Measurements from ENCODE around the gene SOX5. TPM values are rescaled to one million over a fixed set of nuclear protein-coding genes. Genes with fewer than 3 reads are reported as not detected.

Gene SOX5
- total and polyA plus RNA-seq, 12 donors, result 0.17 to 4.3 (median 2.4) TPM

GRCh38 chr12:23756416-23756815 lies 193.1 kb downstream of the SOX5 start:
- Histone ChIP-seq H3K36me3 (no peaks in the 10 kb centered on the region), H3K27ac (no peak overlapping the region), H3K4me3 (no peak overlapping the region), H3K4me1 (no peaks in the 10 kb centered on the region), H3K27me3 (no peaks in the 10 kb centered on the region), H3K9me3 (no peaks in the 10 kb centered on the region)
- WGBS, 2 donors, result 96 to 97% methylated on average over 2 of the region's 2 CpGs
- no peak for TF ChIP-seq CTCF (IDR thresholded peaks at IDR 0.05)
- ATAC-seq (no peak), DNase-seq (no peak)
- intact Hi-C loops (cut with DNase I), result no loop called here

GRCh38 chr12:23753628-23754365 lies 195.7 kb downstream of the SOX5 start:
- intact Hi-C loops (cut with DNase I), result no loop called here
- WGBS, 2 donors, result 62 to 70% methylated on average over 5 of the region's 5 CpGs
- Histone ChIP-seq H3K4me3 (no peak overlapping the region), H3K36me3 (no peaks in the 10 kb centered on the region), H3K4me1 (no peaks in the 10 kb centered on the region), H3K27ac (no peak overlapping the region), H3K9me3 (no peaks in the 10 kb centered on the region), H3K27me3 (no peaks in the 10 kb centered on the region)
- TF ChIP-seq CTCF (IDR thresholded peaks at IDR 0.05), result no peak
- DNase-seq (no peak), ATAC-seq (no peak)

GRCh38 chr12:23752245-23752644 lies 197.2 kb downstream of the SOX5 start:
- Histone ChIP-seq H3K27me3 (no peaks in the 10 kb centered on the region), H3K27ac (no peak overlapping the region), H3K4me3 (no peak overlapping the region), H3K4me1 (no peaks in the 10 kb centered on the region), H3K36me3 (no peaks in the 10 kb centered on the region), H3K9me3 (no peaks in the 10 kb centered on the region)
- ATAC-seq (no peak), DNase-seq (no peak)
- intact Hi-C loops (cut with DNase I), result no loop called here
- WGBS, 2 donors, result 91 to 95% methylated on average over 5 of the region's 5 CpGs
- TF ChIP-seq CTCF (IDR thresholded peaks at IDR 0.05), result no peak

DNA sequence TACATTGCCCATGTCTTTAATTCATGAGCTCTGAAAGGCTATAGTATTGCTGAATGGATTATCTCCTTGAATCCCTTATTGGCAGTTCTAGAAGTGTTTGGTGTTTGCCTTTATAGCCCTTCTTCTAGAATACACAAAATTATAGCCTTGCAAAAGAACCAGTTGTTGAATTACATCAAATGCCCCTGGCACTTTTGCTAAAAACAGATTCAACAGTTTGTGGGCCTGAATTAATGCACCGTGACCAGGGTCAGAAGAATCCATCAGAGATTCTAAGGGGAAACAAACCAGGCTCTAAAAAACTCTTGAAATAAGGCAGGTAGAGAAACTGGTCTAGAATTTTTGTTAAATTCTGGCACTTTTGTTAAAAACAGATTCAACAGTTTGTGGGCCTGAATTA lies 197.8 kb downstream of the SOX5 start:
- WGBS, 2 donors, result 94 to 97% methylated on average over 1 of the region's 1 CpG

More for the DNA sequence above, 197.8 kb downstream of the SOX5 start:
- no peak for TF ChIP-seq CTCF (IDR thresholded peaks at IDR 0.05)
- intact Hi-C loops (cut with DNase I), result no loop called here
- no peak for ATAC-seq
- Histone ChIP-seq H3K9me3 (no peaks in the 10 kb centered on the region), H3K27me3 (no peaks in the 10 kb centered on the region), H3K4me1 (no peaks in the 10 kb centered on the region), H3K36me3 (no peaks in the 10 kb centered on the region), H3K27ac (no peak overlapping the region), H3K4me3 (no peak overlapping the region)
- DNase-seq, result no peak

Measured in heart right ventricle (tissue), 16 donors.